AG10803 (cell line): ENCODE results near the gene IL18RAP.

Source experiments
- DNase-seq: peaks from one replicate; pipeline ENCODE4 v3.0.0; 2010; ENCODE audit warnings: low read depth
- H3K4me3 ChIP-seq: 2 replicates; pipeline ENCODE4 v1.5.1; 2011; ENCODE audit warnings: mild to moderate bottlenecking, low read length, control low read depth
- CTCF ChIP-seq: conservative IDR thresholded peaks from 2 replicates; pipeline ENCODE4 v1.5.1; 2011; ENCODE audit warnings: mild to moderate bottlenecking, low read length, control low read depth, inconsistent platforms

The IL18RAP gene

GRCh38 chr2:102453501-102453900 is 30.5 kb downstream of the IL18RAP start:
- DNase-seq: no peak

GRCh38 chr2:102455061-102455670 is 32.2 kb downstream of the IL18RAP start:
- no peak for TF ChIP-seq CTCF
- no peak for DNase-seq
- no peak overlapping the region for H3K4me3 ChIP-seq

More at GRCh38 chr2:102453501-102453900, 30.5 kb downstream of the IL18RAP start:
- no peak overlapping the region for H3K4me3 ChIP-seq
- TF ChIP-seq CTCF: no peak

GRCh38 chr2:102460467-102460866 is 37.5 kb downstream of the IL18RAP start:
- no peak for DNase-seq
- H3K4me3 ChIP-seq: no peak overlapping the region
- TF ChIP-seq CTCF: no peak

- TF ChIP-seq CTCF: no peak
- H3K4me3 ChIP-seq: no peak overlapping the region
- no peak for DNase-seq
These were observed 38.2 kb downstream of the IL18RAP start for GRCh38 chr2:102461188-102461587.

- no peak for TF ChIP-seq CTCF
- H3K4me3 ChIP-seq: no peak overlapping the region
- no peak for DNase-seq
These were observed 40.2 kb downstream of the IL18RAP start for GRCh38 chr2:102463160-102463559.

- H3K4me3 ChIP-seq: no peak overlapping the region
- no peak for TF ChIP-seq CTCF
- DNase-seq: no peak
These were observed 47.2 kb downstream of the IL18RAP start for GRCh38 chr2:102470168-102470567.

GRCh38 chr2:102473020-102473419 is 50.1 kb downstream of the IL18RAP start, which contains the start of gene SLC9A4:
SLC9A4 (plus strand) TSS chr2:102473226; CDS start chr2:102473760, 534 bp downstream.
- DNase-seq: peak; percentile 21
- peak; percentile 94 for TF ChIP-seq CTCF
- H3K4me3 ChIP-seq: no peak within 1 kb of the TSS
